Smooth muscle cell (in vitro differentiated cells): Measurements from ENCODE around the gene GRIN1. TPM values are rescaled to one million over a fixed set of nuclear protein-coding genes. Genes with fewer than 3 reads are reported as not detected.
A peak's percentile ranks its signal among the peaks of the same experiment; 100 is the strongest.

Source experiments
- DNase-seq: peaks from one replicate; lab custom pipeline; 2025; ENCODE audit not compliant: unreplicated experiment; lab: John Stamatoyannopoulos, UW
- H2AFZ ChIP-seq: fragments of 200-600 bp; sonication (generic); 2 replicates; pipeline ENCODE4 v1.6.0; 2016; ENCODE audit warnings: antibody characterized with exemption, low read depth, mild to moderate bottlenecking
- H3F3A ChIP-seq: fragments of 200-600 bp; sonication (generic); 2 replicates; pipeline ENCODE4 v1.6.0; 2017; ENCODE audit warnings: antibody characterized with exemption, low read depth
- H3K27ac ChIP-seq: fragments of 200-600 bp; sonication (generic); 2 replicates; pipeline ENCODE4 v1.5.1; 2016; ENCODE audit warnings: low read depth, mild to moderate bottlenecking
- H3K27me3 ChIP-seq: fragments of 200-600 bp; sonication (generic); 2 replicates; pipeline ENCODE4 v1.6.1; 2016; ENCODE audit warnings: low read depth, mild to moderate bottlenecking
- H3K36me3 ChIP-seq: fragments of 200-600 bp; sonication (generic); 2 replicates; pipeline ENCODE4 v1.5.1; 2016; ENCODE audit warnings: low read depth
- H3K4me1 ChIP-seq: fragments of 200-600 bp; sonication (generic); 2 replicates; pipeline ENCODE4 v1.5.1; 2016; ENCODE audit warnings: low read depth
- H3K4me2 ChIP-seq: fragments of 200-600 bp; sonication (generic); 2 replicates; pipeline ENCODE4 v1.6.0; 2016; ENCODE audit warnings: mild to moderate bottlenecking
- H3K4me3 ChIP-seq: fragments of 200-600 bp; sonication (generic); 2 replicates; pipeline ENCODE4 v1.5.1; 2016; ENCODE audit warnings: mild to moderate bottlenecking
- H3K79me2 ChIP-seq: fragments of 200-600 bp; sonication (generic); 2 replicates; pipeline ENCODE4 v1.6.0; 2016; ENCODE audit warnings: low read depth, mild to moderate bottlenecking
- H3K9ac ChIP-seq: fragments of 200-600 bp; sonication (generic); 2 replicates; pipeline ENCODE4 v1.6.0; 2016; ENCODE audit warnings: low read depth
- H3K9me3 ChIP-seq: fragments of 200-600 bp; sonication (generic); replicated peaks from 2 replicates; pipeline ENCODE4 v1.5.1; 2016; ENCODE audit warnings: low read depth
- H4K20me1 ChIP-seq: fragments of 200-600 bp; sonication (generic); 2 replicates; pipeline ENCODE4 v1.6.0; 2016; ENCODE audit warnings: low read depth
- CTCF ChIP-seq: fragments of 200-600 bp; sonication (generic); IDR thresholded peaks from 2 replicates; pipeline ENCODE4 v1.5.1; 2017; ENCODE audit warnings: borderline replicate concordance, mild to moderate bottlenecking, antibody characterized with exemption; ENCODE audit not compliant: insufficient read depth, poor library complexity, severe bottlenecking
- WGBS: methylation state at CpG from one replicate; pipeline ENCODE4 v1.1.7; 2016; ENCODE audit warnings: low lambda C conversion rate; 5-methylcytosine and 5-hydroxymethylcytosine counted together
- polyA plus RNA-seq: library from polyadenylated mRNA; unstranded; fragments of >200 nt; fragmentation: Nextera tagmentation; extraction: Ambion mirVana; gene quantifications from 2 replicates; pipeline ENCODE4 v1.2.1, GENCODE V29; 2016
- total RNA-seq: library from RNA; depleted of rRNA; stranded (reverse); fragments of >200 nt; gene quantifications from 2 replicates; pipeline ENCODE4 v1.2.3, GENCODE V29; 2014

The GRIN1 gene
- total and polyA plus RNA-seq, 2 experiments from 2014 or later, result not detected

GRCh38 chr9:137198051-137198901, 59.3 kb downstream of the GRIN1 start:
- Histone ChIP-seq H3K4me3 (peak overlapping the region; percentile 59), H3K4me2 (peak overlapping the region; percentile 86), H3K27ac (no peak overlapping the region), H3K36me3 (no peaks in the 10 kb centered on the region), H3K79me2 (peaks cover 50% of the 10 kb centered on the region), H3K27me3 (no peaks in the 10 kb centered on the region), H3K9me3 (no peaks in the 10 kb centered on the region), H2AFZ (no peak overlapping the region), H3K4me1 (peaks cover 21% of the 10 kb centered on the region), H3F3A (no peaks in the 10 kb centered on the region), H4K20me1 (peaks cover 64% of the 10 kb centered on the region), H3K9ac (no peak overlapping the region)
- DNase-seq, result no peak
- WGBS, result 85% methylated on average over 19 of the region's 19 CpGs
- TF ChIP-seq CTCF, result no peak

- DNase-seq, result no peak
- no peak for TF ChIP-seq CTCF
- Histone ChIP-seq H3K36me3 (no peaks in the 10 kb centered on the region), H3K9ac (peak overlapping the region; percentile 17), H3F3A (no peaks in the 10 kb centered on the region), H3K4me2 (peak overlapping the region; percentile 86), H3K27me3 (no peaks in the 10 kb centered on the region), H3K4me3 (peak overlapping the region; percentile 59), H3K79me2 (peaks cover 56% of the 10 kb centered on the region), H2AFZ (no peak overlapping the region), H3K4me1 (peaks cover 22% of the 10 kb centered on the region), H4K20me1 (peaks cover 59% of the 10 kb centered on the region), H3K9me3 (no peaks in the 10 kb centered on the region), H3K27ac (no peak overlapping the region)
- 77% methylated on average over 11 of the region's 11 CpGs for WGBS
Observed at GRCh38 chr9:137198902-137199283, 59.9 kb downstream of the GRIN1 start.

GRCh38 chr9:137199411-137200121, 60.6 kb downstream of the GRIN1 start:
- Histone ChIP-seq H3K4me3 (peak overlapping the region; percentile 59), H3K79me2 (peaks cover 56% of the 10 kb centered on the region), H3K4me2 (peak overlapping the region; percentile 86), H2AFZ (no peak overlapping the region), H3K27me3 (no peaks in the 10 kb centered on the region), H3K9me3 (no peaks in the 10 kb centered on the region), H3K9ac (peak overlapping the region; percentile 17), H4K20me1 (peaks cover 53% of the 10 kb centered on the region), H3K27ac (no peak overlapping the region), H3F3A (no peaks in the 10 kb centered on the region), H3K4me1 (peaks cover 26% of the 10 kb centered on the region), H3K36me3 (no peaks in the 10 kb centered on the region)
- DNase-seq, result no peak
- 14% methylated on average over 45 of the region's 51 CpGs for WGBS
- TF ChIP-seq CTCF, result no peak
